ENCODE measurements around the gene TNFRSF4.

DNA sequence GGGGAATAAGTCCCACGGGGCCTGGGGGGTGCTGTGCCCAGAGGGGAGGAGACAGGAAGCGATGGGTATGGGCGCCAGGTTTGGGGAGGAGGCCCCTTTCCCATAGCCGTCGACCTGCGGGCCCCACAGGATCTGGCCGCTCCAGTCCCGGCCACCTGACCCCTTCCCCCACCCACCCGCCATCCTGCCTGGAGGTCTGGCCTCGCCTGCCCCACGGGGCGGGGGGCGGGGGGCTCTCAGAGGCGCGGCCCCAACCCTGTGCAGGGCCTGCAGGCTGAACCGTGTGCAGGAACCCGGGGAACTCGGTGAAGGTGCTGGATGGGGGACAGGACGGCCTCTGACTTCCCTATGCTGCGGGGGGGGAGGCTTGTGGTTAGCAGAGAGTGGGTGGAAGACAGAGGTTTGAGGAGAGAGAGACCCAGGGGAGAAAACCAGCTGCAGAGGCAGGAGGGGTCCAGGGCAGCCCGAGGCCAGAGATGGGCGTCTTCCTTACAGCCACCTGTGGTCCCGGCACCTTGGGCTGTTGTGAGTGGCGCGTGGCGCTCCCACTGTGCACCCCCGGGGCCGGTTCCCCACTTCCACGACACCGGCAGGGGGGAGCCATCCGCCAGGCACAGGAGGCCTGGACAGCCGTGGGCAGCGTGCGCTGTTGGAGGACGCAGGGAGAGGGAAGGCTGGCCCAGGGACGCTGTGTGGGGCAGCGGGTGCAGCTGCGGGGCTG, 5.1 kb downstream of the TNFRSF4 start:
- TF ChIP-seq, protein P1, sequence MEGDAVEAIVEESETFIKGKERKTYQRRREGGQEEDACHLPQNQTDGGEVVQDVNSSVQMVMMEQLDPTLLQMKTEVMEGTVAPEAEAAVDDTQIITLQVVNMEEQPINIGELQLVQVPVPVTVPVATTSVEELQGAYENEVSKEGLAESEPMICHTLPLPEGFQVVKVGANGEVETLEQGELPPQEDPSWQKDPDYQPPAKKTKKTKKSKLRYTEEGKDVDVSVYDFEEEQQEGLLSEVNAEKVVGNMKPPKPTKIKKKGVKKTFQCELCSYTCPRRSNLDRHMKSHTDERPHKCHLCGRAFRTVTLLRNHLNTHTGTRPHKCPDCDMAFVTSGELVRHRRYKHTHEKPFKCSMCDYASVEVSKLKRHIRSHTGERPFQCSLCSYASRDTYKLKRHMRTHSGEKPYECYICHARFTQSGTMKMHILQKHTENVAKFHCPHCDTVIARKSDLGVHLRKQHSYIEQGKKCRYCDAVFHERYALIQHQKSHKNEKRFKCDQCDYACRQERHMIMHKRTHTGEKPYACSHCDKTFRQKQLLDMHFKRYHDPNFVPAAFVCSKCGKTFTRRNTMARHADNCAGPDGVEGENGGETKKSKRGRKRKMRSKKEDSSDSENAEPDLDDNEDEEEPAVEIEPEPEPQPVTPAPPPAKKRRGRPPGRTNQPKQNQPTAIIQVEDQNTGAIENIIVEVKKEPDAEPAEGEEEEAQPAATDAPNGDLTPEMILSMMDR (IDR thresholded peaks at IDR 0.05) = no peak
- no peak for TF ChIP-seq POLR2A (IDR thresholded peaks at IDR 0.05)
- TF ChIP-seq POLR2AphosphoS5 (IDR thresholded peaks at IDR 0.05) = no peak
- TF ChIP-seq EP300 (IDR thresholded peaks at IDR 0.05) = no peak

Data from upper lobe of left lung (tissue), 4 donors.